ENCODE measurements around the gene PUDP.

PUDP gene

GRCh38 chrX:7059214-7059838 is 88.6 kb downstream of the PUDP start:
- no peak for DNase-seq (ENCODE audit: low read depth)

DNA sequence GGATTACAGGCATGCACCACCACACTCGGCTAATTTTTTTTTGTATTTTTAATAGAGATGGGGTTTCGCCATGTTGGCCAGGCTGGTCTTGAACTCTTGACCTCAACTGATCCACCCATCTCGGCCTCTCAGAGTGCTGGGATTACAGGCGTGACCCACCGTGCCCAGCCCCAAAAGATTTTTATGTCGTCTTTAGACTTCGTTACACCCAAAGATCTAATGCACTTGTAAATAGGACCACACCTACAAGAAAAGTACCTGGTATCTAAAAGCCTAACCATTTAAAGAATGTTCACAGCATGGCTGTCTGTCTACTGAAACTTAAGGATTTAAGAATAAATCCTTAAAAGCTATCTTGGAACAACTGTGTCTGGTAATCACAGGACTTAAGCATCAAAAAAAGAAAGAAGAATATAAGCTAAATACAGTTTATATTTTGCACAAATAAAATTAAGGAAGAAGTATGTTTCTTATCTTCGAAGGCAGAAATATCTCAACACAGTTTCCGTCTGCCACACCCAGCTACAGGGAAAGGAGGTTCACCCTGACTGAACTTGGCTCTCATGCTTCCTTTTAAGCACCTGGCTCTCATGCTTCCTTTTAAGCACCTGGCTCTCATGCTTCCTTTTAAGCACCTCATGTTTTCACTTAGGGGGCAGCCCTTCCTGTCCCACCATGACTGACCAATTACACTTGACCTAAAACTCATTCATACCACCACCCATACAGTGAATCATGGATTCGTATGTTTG is 92.4 kb downstream of the PUDP start:
- no peak overlapping the region for H3K4me3 ChIP-seq (ENCODE audit: control insufficient read depth, low read depth, low read length)
- TF ChIP-seq CTCF (IDR thresholded peaks at IDR 0.05; ENCODE audit: control insufficient read depth, insufficient read depth, low read depth, low read length, missing control alignments) = no peak
- DNase-seq (ENCODE audit: low read depth) = no peak

More at GRCh38 chrX:7059214-7059838, 88.6 kb downstream of the PUDP start:
- no peak for TF ChIP-seq CTCF (IDR thresholded peaks at IDR 0.05; ENCODE audit: control insufficient read depth, insufficient read depth, low read depth, low read length, missing control alignments)
- no peak overlapping the region for H3K4me3 ChIP-seq (ENCODE audit: control insufficient read depth, low read depth, low read length)

GRCh38 chrX:7054219-7055216 is 93.4 kb downstream of the PUDP start:
- DNase-seq (ENCODE audit: low read depth) = no peak
- no peak overlapping the region for H3K4me3 ChIP-seq (ENCODE audit: control insufficient read depth, low read depth, low read length)
- no peak for TF ChIP-seq CTCF (IDR thresholded peaks at IDR 0.05; ENCODE audit: control insufficient read depth, insufficient read depth, low read depth, low read length, missing control alignments)

DNA sequence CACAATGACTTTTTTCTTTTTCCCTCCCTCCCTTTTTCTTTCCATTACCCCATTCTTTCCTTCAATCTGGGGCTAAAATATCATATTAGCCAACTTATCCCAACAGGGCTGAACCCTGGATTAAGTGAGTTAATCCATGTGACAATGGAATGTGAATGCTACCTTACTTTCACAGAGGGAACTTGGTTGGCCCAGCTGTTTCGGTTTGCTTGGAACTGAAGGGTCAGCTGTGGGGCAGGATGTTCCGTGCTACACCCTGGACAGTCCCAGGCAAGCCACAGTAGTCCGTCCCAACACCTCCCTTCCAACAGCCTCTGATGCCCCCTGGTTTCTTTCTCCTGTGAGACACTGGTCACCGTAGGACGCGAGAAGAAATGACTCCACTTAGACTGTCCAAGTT is 95.4 kb downstream of the PUDP start:
- DNase-seq (ENCODE audit: low read depth) = no peak
- no peak overlapping the region for H3K4me3 ChIP-seq (ENCODE audit: control insufficient read depth, low read depth, low read length)
- no peak for TF ChIP-seq CTCF (IDR thresholded peaks at IDR 0.05; ENCODE audit: control insufficient read depth, insufficient read depth, low read depth, low read length, missing control alignments)

- no peak overlapping the region for H3K4me3 ChIP-seq (ENCODE audit: control insufficient read depth, low read depth, low read length)
- no peak for DNase-seq (ENCODE audit: low read depth)
- no peak for TF ChIP-seq CTCF (IDR thresholded peaks at IDR 0.05; ENCODE audit: control insufficient read depth, insufficient read depth, low read depth, low read length, missing control alignments)
These were observed 97.7 kb downstream of the PUDP start for GRCh38 chrX:7050271-7050670.

DNA sequence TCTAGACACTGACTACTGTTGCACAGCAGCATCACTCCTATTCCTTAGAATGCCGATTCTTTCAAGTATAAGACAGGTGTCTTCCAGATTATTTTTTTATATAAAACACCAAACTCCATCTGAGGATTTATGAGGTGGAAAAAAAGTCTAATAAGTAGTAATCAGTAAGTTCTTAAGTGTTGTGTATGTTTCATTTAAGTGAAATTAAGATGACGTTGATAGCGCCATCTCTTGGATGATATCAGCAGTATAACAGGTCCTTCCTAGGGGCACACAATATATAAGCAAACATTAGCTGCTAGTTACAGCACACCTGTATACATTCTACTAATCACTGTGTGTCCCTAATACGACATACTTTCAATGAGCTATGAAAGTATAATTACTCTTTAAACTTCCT is 100.0 kb downstream of the PUDP start:
- DNase-seq (ENCODE audit: low read depth) = no peak
- TF ChIP-seq CTCF (IDR thresholded peaks at IDR 0.05; ENCODE audit: control insufficient read depth, insufficient read depth, low read depth, low read length, missing control alignments) = no peak
- no peak overlapping the region for H3K4me3 ChIP-seq (ENCODE audit: control insufficient read depth, low read depth, low read length)
